HEK293T (cell line): ENCODE data around the gene IDH3A.

ENCODE experiments used
- ARNT ChIP-seq: fragments of 450-650 bp; IDR thresholded peaks from 2 replicates; pipeline ENCODE4 v1.6.1; 2017; ENCODE audit warnings: mild to moderate bottlenecking
- BHLHE40 ChIP-seq: fragments of 450-650 bp; IDR thresholded peaks from 2 replicates; pipeline ENCODE4 v1.6.1; 2016; ENCODE audit warnings: mild to moderate bottlenecking, moderate library complexity, borderline replicate concordance
- CTBP1 ChIP-seq: fragments of 450-650 bp; IDR thresholded peaks from 2 replicates; pipeline ENCODE4 v1.6.1; 2016; ENCODE audit warnings: borderline replicate concordance
- FOXA1 ChIP-seq: fragments of 450-650 bp; IDR thresholded peaks from 2 replicates; pipeline ENCODE4 v1.6.1; 2016; ENCODE audit warnings: mild to moderate bottlenecking
- FOXK2 ChIP-seq: fragments of 450-650 bp; IDR thresholded peaks from 2 replicates; pipeline ENCODE4 v1.6.1; 2016; ENCODE audit warnings: mild to moderate bottlenecking
- FOXM1 ChIP-seq: fragments of 450-650 bp; IDR thresholded peaks from 2 replicates; pipeline ENCODE4 v1.6.1; 2017; ENCODE audit warnings: mild to moderate bottlenecking, borderline replicate concordance
- HDGF ChIP-seq: fragments of 450-650 bp; IDR thresholded peaks from 2 replicates; pipeline ENCODE4 v1.6.1; 2017; ENCODE audit warnings: antibody characterized with exemption, borderline replicate concordance
- L3MBTL2 ChIP-seq: fragments of 450-650 bp; conservative IDR thresholded peaks from 2 replicates; pipeline ENCODE4 v1.6.1; 2016; ENCODE audit warnings: mild to moderate bottlenecking
- LEF1 ChIP-seq: fragments of 450-650 bp; IDR thresholded peaks from 2 replicates; pipeline ENCODE4 v1.6.1; 2017; ENCODE audit warnings: mild to moderate bottlenecking, borderline replicate concordance
- SP1 ChIP-seq: fragments of 450-650 bp; IDR thresholded peaks from 2 replicates; pipeline ENCODE4 v1.6.1; 2017
- SUZ12 ChIP-seq: fragments of 450-650 bp; IDR thresholded peaks from 2 replicates; pipeline ENCODE4 v1.6.1; 2016; ENCODE audit warnings: mild to moderate bottlenecking
- TARDBP ChIP-seq: fragments of 450-650 bp; IDR thresholded peaks from 2 replicates; pipeline ENCODE4 v1.6.1; 2016
- ZNF384 ChIP-seq: fragments of 450-650 bp; IDR thresholded peaks from 2 replicates; pipeline ENCODE4 v1.6.1; 2016
- TF ChIP-seq, protein P1 (sequence below): fragments of 450-650 bp; IDR thresholded peaks from 2 replicates; pipeline ENCODE4 v1.6.1; 2016

DNA sequence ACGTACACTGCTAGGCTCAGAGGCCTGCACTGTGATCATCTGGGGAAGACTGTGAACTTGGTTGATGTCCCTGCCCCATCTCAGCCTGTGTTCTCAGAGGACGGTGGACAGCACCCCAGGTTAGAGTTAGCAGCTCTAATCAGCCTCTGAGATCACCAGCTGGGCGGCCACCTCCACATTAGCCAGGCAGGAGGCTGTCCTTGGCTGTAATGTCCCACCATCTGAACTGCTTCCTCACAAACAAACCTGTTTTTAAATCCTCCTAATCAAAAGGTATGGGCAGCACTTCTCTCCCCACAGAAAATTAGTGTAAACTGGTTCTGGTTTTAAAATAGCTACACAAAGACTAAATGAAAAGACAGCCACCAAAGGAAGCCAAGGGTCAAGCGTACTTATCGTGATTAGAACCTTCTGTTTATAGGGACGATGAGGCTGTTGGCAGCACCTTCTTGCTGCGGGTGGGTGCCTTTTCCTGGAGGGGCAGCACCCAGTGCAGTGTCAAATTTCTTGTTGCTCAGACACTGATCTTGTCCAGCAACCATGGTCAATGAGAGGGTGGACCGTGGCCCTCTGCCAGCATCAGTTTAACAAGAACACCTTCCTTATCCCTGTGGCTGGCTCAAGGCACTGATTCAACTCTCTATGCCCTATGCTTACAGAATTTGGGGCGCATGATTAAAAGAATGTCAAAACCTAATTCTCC, 60.6 kb downstream of the IDH3A start:
- TF ChIP-seq SP1 (no peak), BHLHE40 (no peak), LEF1 (no peak), FOXK2 (no peak), FOXA1 (no peak), HDGF (no peak), TARDBP (no peak), SUZ12 (no peak), ZNF384 (no peak), FOXM1 (no peak), ARNT (no peak), L3MBTL2 (no peak), CTBP1 (no peak)
- TF ChIP-seq, protein P1, sequence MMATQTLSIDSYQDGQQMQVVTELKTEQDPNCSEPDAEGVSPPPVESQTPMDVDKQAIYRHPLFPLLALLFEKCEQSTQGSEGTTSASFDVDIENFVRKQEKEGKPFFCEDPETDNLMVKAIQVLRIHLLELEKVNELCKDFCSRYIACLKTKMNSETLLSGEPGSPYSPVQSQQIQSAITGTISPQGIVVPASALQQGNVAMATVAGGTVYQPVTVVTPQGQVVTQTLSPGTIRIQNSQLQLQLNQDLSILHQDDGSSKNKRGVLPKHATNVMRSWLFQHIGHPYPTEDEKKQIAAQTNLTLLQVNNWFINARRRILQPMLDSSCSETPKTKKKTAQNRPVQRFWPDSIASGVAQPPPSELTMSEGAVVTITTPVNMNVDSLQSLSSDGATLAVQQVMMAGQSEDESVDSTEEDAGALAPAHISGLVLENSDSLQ: no peak
